KMS-11 (cell line): Measurements from ENCODE around the gene ERC2.
A peak's percentile ranks its signal among the peaks of the same experiment; 100 is the strongest.

Experiments used
- H2AFZ ChIP-seq: fragments of 200-600 bp; sonication (generic); 2 replicates; pipeline ENCODE4 v1.6.1; 2016; ENCODE audit warnings: antibody characterized with exemption, mixed run types, low read depth
- H3K27ac ChIP-seq: fragments of 200-600 bp; sonication (generic); 2 replicates; pipeline ENCODE4 v1.6.1; 2016; ENCODE audit warnings: mild to moderate bottlenecking, mixed run types
- H3K27me3 ChIP-seq: fragments of 200-600 bp; sonication (generic); 2 replicates; pipeline ENCODE4 v1.6.1; 2017; ENCODE audit warnings: mild to moderate bottlenecking, low read depth, mixed run types, moderate library complexity; ENCODE audit not compliant: insufficient read depth
- H3K36me3 ChIP-seq: fragments of 200-600 bp; sonication (generic); 2 replicates; pipeline ENCODE4 v1.6.1; 2017; ENCODE audit warnings: mild to moderate bottlenecking, mixed run types; ENCODE audit not compliant: insufficient read depth
- H3K4me1 ChIP-seq: fragments of 200-600 bp; sonication (generic); 2 replicates; pipeline ENCODE4 v1.6.1; 2016; ENCODE audit warnings: mild to moderate bottlenecking, low read depth, mixed run types; ENCODE audit not compliant: poor library complexity, severe bottlenecking
- H3K4me2 ChIP-seq: fragments of 200-600 bp; sonication (generic); 2 replicates; pipeline ENCODE4 v1.7.0; 2016; ENCODE audit warnings: mild to moderate bottlenecking, mixed run types
- H3K4me3 ChIP-seq: fragments of 200-600 bp; sonication (generic); IDR thresholded peaks from 2 replicates; pipeline ENCODE4 v1.6.1; 2017; ENCODE audit warnings: low read depth, low read length, mixed read lengths; ENCODE audit not compliant: insufficient read depth
- H3K79me2 ChIP-seq: fragments of 200-600 bp; sonication (generic); 2 replicates; pipeline ENCODE4 v1.6.1; 2016; ENCODE audit warnings: low read depth, mixed run types; ENCODE audit not compliant: insufficient read depth
- H3K9ac ChIP-seq: fragments of 200-600 bp; sonication (generic); 2 replicates; pipeline ENCODE4 v1.6.1; 2016; ENCODE audit warnings: mild to moderate bottlenecking, mixed run types
- H4K20me1 ChIP-seq: fragments of 200-600 bp; sonication (generic); 2 replicates; pipeline ENCODE4 v1.6.1; 2016; ENCODE audit warnings: mild to moderate bottlenecking, mixed run types; ENCODE audit not compliant: insufficient read depth
- CTCF ChIP-seq: fragments of 200-600 bp; sonication (generic); conservative IDR thresholded peaks from 2 replicates; pipeline ENCODE4 v1.6.1; 2017; ENCODE audit warnings: low read depth, mild to moderate bottlenecking, antibody characterized with exemption, low read length, moderate library complexity, mixed read lengths

Gene ERC2

GRCh38 chr3:56411166-56411565 lies 57.1 kb downstream of the ERC2 start:
- no peak overlapping the region for H3K4me2 ChIP-seq
- no peak overlapping the region for H3K4me3 ChIP-seq
- H3K4me1 ChIP-seq: peaks cover 54% of the 10 kb centered on the region
- H3K27me3 ChIP-seq: no peaks in the 10 kb centered on the region
- H3K27ac ChIP-seq: no peak overlapping the region
- H4K20me1 ChIP-seq: no peaks in the 10 kb centered on the region
- H2AFZ ChIP-seq: no peak overlapping the region
- H3K79me2 ChIP-seq: no peaks in the 10 kb centered on the region
- no peak for TF ChIP-seq CTCF
- no peak overlapping the region for H3K9ac ChIP-seq
- no peaks in the 10 kb centered on the region for H3K36me3 ChIP-seq

- H3K4me1 ChIP-seq: peaks cover 54% of the 10 kb centered on the region
- peak overlapping the region; percentile 46; the same call in 1 of the 2 replicates for H3K27ac ChIP-seq
- no peaks in the 10 kb centered on the region for H3K27me3 ChIP-seq
- H3K79me2 ChIP-seq: no peaks in the 10 kb centered on the region
- no peaks in the 10 kb centered on the region for H4K20me1 ChIP-seq
- no peaks in the 10 kb centered on the region for H3K36me3 ChIP-seq
- no peak for TF ChIP-seq CTCF
- no peak overlapping the region for H3K9ac ChIP-seq
- H3K4me2 ChIP-seq: no peak overlapping the region; the same call in 1 of the 2 replicates
- no peak overlapping the region for H3K4me3 ChIP-seq
- H2AFZ ChIP-seq: no peak overlapping the region
Observed at GRCh38 chr3:56410576-56410975, 57.7 kb downstream of the ERC2 start.

GRCh38 chr3:56409790-56410189 lies 58.5 kb downstream of the ERC2 start:
- H3K4me1 ChIP-seq: peaks cover 54% of the 10 kb centered on the region
- H3K27ac ChIP-seq: peak overlapping the region; percentile 46; the same call in 1 of the 2 replicates
- no peaks in the 10 kb centered on the region for H4K20me1 ChIP-seq
- H3K4me3 ChIP-seq: no peak overlapping the region
- H3K79me2 ChIP-seq: no peaks in the 10 kb centered on the region
- H3K27me3 ChIP-seq: no peaks in the 10 kb centered on the region
- peak overlapping the region; percentile 57 for H3K4me2 ChIP-seq
- H2AFZ ChIP-seq: peak overlapping the region; percentile 26; the same call in 1 of the 2 replicates
- no peak overlapping the region for H3K9ac ChIP-seq
- no peak for TF ChIP-seq CTCF
- no peaks in the 10 kb centered on the region for H3K36me3 ChIP-seq

- no peak overlapping the region for H2AFZ ChIP-seq
- H4K20me1 ChIP-seq: no peaks in the 10 kb centered on the region
- H3K9ac ChIP-seq: no peak overlapping the region
- no peak overlapping the region for H3K27ac ChIP-seq
- no peak overlapping the region for H3K4me3 ChIP-seq
- H3K36me3 ChIP-seq: no peaks in the 10 kb centered on the region
- H3K79me2 ChIP-seq: no peaks in the 10 kb centered on the region
- H3K4me1 ChIP-seq: peaks cover 51% of the 10 kb centered on the region
- H3K27me3 ChIP-seq: no peaks in the 10 kb centered on the region
- no peak for TF ChIP-seq CTCF
- H3K4me2 ChIP-seq: no peak overlapping the region
Observed at GRCh38 chr3:56408761-56409196, 59.5 kb downstream of the ERC2 start.
